Measurements from ENCODE around the gene GSN.

Gene GSN

DNA sequence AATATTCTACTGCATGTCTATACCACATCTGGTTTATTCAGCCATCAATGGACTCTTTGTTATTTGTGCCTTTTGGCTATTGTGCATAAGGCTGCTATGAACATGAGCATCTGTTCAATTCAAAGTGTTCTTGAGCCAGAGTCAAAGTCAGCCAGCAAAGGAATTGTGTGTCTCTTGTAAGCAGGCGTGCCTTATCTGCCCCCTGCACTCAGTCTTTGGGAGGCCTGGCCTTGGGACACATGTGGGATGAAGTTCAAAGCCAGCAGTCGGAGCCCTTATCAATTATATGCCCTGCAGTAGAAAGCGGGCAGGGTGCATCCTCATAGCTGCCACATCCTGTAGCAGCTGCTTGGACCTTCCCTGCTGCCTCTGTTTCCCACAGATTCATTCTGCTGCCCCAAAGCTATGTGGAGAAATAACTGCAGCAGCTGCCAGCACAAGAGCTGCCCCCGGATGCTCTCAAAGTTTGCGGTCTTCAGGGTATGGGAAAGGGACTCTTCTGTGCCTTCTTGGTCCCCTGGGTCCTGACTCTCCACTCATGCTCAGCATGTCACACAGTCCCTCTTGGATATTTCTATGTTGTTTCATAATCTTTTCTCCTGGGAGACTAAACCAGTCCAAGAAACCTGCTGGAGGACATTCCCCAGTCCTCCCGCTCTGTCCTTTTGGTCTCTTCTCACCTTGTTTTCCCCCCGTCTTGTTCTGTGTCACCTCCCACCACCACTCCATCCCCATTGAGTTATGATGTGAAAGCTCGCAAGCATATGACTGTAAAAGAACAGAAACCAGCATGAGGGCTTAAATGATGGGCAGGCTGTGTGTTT is 66.2 kb downstream of the GSN start:
- Histone ChIP-seq H3K27ac (ENCODE audit: low read depth, low read length, poor library complexity, severe bottlenecking) (no peak overlapping the region), H4K20me1 (ENCODE audit: insufficient read depth, low read length) (no peaks in the 10 kb centered on the region), H3K9me3 (ENCODE audit: low read length) (no peaks in the 10 kb centered on the region), H3K9ac (ENCODE audit: low read length) (no peak overlapping the region), H2AFZ (ENCODE audit: low read length) (no peak overlapping the region), H3K27me3 (ENCODE audit: insufficient read depth, low read length) (no peaks in the 10 kb centered on the region), H3K36me3 (ENCODE audit: insufficient read depth, low read length) (peaks cover 5% of the 10 kb centered on the region; the same call in 1 of the 2 replicates), H3K79me2 (ENCODE audit: insufficient read depth, low read length) (no peaks in the 10 kb centered on the region), H3K9me2 (ENCODE audit: low read depth, low read length) (no peaks in the 10 kb centered on the region), H3K4me1 (ENCODE audit: insufficient read depth, low read length, severe bottlenecking) (peaks cover 5% of the 10 kb centered on the region), H3K4me3 (ENCODE audit: low read depth, low read length, poor library complexity, severe bottlenecking) (no peak overlapping the region), H3F3A (ENCODE audit: insufficient read depth, low read length) (no peaks in the 10 kb centered on the region), H3K4me2 (ENCODE audit: low read length) (no peak overlapping the region)
- TF ChIP-seq, protein P1, sequence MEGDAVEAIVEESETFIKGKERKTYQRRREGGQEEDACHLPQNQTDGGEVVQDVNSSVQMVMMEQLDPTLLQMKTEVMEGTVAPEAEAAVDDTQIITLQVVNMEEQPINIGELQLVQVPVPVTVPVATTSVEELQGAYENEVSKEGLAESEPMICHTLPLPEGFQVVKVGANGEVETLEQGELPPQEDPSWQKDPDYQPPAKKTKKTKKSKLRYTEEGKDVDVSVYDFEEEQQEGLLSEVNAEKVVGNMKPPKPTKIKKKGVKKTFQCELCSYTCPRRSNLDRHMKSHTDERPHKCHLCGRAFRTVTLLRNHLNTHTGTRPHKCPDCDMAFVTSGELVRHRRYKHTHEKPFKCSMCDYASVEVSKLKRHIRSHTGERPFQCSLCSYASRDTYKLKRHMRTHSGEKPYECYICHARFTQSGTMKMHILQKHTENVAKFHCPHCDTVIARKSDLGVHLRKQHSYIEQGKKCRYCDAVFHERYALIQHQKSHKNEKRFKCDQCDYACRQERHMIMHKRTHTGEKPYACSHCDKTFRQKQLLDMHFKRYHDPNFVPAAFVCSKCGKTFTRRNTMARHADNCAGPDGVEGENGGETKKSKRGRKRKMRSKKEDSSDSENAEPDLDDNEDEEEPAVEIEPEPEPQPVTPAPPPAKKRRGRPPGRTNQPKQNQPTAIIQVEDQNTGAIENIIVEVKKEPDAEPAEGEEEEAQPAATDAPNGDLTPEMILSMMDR (IDR thresholded peaks at IDR 0.05; ENCODE audit: low read length) = no peak
- TF ChIP-seq EZH2 (IDR thresholded peaks at IDR 0.05; ENCODE audit: borderline replicate concordance, low read length) = no peak

DNA sequence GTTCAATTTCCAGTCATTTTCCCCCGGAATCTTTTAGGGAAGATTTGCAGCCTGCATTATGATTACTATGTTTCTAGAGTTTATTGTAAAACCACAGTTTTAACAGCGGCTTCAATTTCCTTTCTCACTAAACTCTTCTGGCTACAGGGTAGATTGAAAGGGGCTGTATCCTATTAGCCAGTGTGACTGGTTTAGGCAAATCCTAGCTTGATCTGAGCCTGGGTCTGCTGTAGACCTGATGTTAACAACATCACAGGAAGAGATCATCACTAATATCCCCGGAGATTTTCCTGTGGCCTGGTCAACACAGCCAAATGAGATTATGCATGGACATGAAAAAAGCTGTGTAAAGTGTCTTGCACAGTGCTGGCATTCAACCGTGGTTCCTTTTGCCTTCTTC is 68.7 kb downstream of the GSN start:
- Histone ChIP-seq H3K27me3 (ENCODE audit: insufficient read depth, low read length) (no peaks in the 10 kb centered on the region), H3K4me2 (ENCODE audit: low read length) (no peak overlapping the region), H3K4me1 (ENCODE audit: insufficient read depth, low read length, severe bottlenecking) (peaks cover 5% of the 10 kb centered on the region), H3K9ac (ENCODE audit: low read length) (no peak overlapping the region), H3K4me3 (ENCODE audit: low read depth, low read length, poor library complexity, severe bottlenecking) (no peak overlapping the region), H3K27ac (ENCODE audit: low read depth, low read length, poor library complexity, severe bottlenecking) (no peak overlapping the region), H4K20me1 (ENCODE audit: insufficient read depth, low read length) (no peaks in the 10 kb centered on the region), H3K9me2 (ENCODE audit: low read depth, low read length) (no peaks in the 10 kb centered on the region), H3K36me3 (ENCODE audit: insufficient read depth, low read length) (peaks cover 14% of the 10 kb centered on the region; the same call in 1 of the 2 replicates), H3F3A (ENCODE audit: insufficient read depth, low read length) (no peaks in the 10 kb centered on the region), H3K79me2 (ENCODE audit: insufficient read depth, low read length) (no peaks in the 10 kb centered on the region), H3K9me3 (ENCODE audit: low read length) (no peaks in the 10 kb centered on the region), H2AFZ (ENCODE audit: low read length) (no peak overlapping the region)
- TF ChIP-seq, protein P1 (IDR thresholded peaks at IDR 0.05; ENCODE audit: low read length) = no peak
- TF ChIP-seq EZH2 (IDR thresholded peaks at IDR 0.05; ENCODE audit: borderline replicate concordance, low read length) = no peak

DNA sequence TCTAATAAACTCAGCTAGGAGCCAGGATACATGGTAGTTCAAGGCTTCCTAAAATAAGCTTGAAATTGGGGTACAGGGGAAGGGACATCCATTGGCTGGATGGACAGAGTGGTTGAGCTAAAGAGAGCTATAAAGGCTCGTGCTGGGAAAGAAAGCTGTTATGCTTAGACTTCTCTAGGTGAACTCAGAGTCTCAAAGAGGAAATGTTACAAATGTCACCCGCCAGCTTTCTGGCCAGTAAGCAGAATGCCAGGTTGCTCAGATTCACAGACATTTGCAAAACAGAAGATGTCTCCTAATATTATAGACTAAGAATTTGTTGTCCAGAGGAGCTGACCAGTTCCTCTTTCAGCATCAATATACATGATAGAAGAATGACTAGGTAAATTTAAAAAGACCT is 71.5 kb downstream of the GSN start:
- no peak overlapping the region for H3K4me3 ChIP-seq (ENCODE audit: low read depth, low read length, poor library complexity, severe bottlenecking)
- no peak overlapping the region for H3K4me2 ChIP-seq (ENCODE audit: low read length)
- H3K27ac ChIP-seq (ENCODE audit: low read depth, low read length, poor library complexity, severe bottlenecking) = no peak overlapping the region
- no peaks in the 10 kb centered on the region for H3K9me3 ChIP-seq (ENCODE audit: low read length)
- no peak for TF ChIP-seq EZH2 (IDR thresholded peaks at IDR 0.05; ENCODE audit: borderline replicate concordance, low read length)
- TF ChIP-seq, protein P1 (IDR thresholded peaks at IDR 0.05; ENCODE audit: low read length) = no peak
- peaks cover 28% of the 10 kb centered on the region; the same call in 1 of the 2 replicates for H3K36me3 ChIP-seq (ENCODE audit: insufficient read depth, low read length)
- no peaks in the 10 kb centered on the region for H3K79me2 ChIP-seq (ENCODE audit: insufficient read depth, low read length)
- H3K4me1 ChIP-seq (ENCODE audit: insufficient read depth, low read length, severe bottlenecking) = peaks cover 5% of the 10 kb centered on the region
- no peak overlapping the region for H2AFZ ChIP-seq (ENCODE audit: low read length)
- H3K27me3 ChIP-seq (ENCODE audit: insufficient read depth, low read length) = no peaks in the 10 kb centered on the region
- H4K20me1 ChIP-seq (ENCODE audit: insufficient read depth, low read length) = no peaks in the 10 kb centered on the region
- H3K9me2 ChIP-seq (ENCODE audit: low read depth, low read length) = no peaks in the 10 kb centered on the region
- H3F3A ChIP-seq (ENCODE audit: insufficient read depth, low read length) = no peaks in the 10 kb centered on the region
- no peak overlapping the region for H3K9ac ChIP-seq (ENCODE audit: low read length)

All from OCI-LY1 (cell line).